GM18519 (cell line): ENCODE data around the gene SCYGR6.

Experiments
- ATAC-seq: cut with Tn5 transposase; IDR thresholded peaks from one replicate; pipeline ENCODE4 v1.9.1; 2021; ENCODE audit warnings: mild to moderate bottlenecking, moderate library complexity; ENCODE audit not compliant: unreplicated experiment, low FRiP score

The SCYGR6 gene

DNA sequence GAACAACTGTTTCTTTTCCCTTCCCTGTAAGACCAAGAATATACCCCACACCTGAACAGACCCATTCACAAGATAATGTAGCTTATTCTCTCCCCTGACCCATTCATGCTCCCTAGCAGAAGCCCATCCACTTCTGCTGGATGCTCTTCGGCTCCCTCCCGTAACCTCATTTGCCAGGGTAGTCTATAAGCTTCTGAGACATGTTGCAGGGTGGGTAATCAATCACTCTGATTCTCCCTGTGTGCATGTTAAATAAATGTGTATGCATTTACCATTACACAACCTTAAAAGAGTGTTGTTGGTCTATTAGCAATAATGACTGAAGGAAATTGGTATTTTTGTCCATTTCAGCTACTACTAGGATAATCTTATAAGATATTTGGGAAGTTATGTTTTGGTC, 8.1 kb downstream of the SCYGR6 start:
- ATAC-seq: no peak

DNA sequence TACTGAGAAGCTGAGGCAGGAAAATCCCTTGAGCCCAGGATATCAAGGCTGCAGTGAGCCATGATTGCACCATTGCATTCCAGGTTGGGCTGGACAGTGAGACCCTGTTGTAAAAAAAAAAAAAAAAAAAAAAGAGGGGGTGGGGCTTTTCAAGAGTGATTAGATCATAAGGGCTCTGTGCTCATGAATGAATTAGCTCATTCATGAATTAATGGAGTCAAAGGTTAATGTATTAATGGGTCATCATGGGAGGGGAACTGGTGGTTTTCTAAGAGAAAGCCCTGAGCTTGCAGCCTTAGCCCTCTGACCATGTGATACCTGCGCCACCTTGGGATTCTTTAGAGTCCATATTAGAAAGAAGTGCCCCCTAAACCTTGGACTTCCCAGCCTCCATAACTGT, 11.3 kb downstream of the SCYGR6 start:
- ATAC-seq: no peak

DNA sequence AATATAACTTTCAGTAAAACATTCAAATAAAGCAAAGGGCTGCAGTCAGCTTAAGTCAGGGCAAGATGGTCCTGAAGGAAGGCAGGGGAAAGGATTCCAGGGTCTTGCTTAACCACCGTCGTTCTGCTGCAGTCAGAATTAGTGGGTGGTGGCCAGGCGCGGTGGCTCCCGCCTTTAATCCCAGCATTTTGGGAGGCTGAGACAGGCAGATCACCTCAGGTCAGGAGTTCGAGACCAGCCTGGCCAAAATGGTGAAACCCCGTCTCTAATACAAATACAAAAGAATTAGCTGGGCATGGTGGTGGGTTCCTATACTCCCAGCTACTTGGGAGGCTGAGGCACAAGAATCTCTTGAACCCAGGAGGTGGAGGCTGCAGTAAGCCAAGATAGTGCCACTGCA, 13.6 kb downstream of the SCYGR6 start:
- no peak for ATAC-seq

DNA sequence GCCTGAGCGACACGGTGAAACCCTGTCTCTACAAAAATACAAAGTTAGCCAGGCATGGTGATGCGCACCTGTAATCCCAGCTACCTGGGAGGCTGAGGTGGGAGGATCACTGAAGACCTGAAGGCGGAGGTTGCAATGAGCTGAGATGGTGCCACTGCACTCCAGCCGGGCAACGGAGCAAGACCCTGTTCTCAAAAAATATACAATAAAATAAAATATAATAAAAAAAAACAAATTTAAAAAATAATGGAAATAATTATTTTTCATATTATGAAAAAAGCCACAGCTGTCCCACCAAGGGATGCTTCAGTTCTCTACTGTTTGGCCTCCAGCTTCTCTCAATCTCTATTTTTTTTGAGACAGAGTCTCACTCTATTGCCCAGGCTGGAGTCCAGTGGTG, 17.2 kb downstream of the SCYGR6 start:
- ATAC-seq: no peak

DNA sequence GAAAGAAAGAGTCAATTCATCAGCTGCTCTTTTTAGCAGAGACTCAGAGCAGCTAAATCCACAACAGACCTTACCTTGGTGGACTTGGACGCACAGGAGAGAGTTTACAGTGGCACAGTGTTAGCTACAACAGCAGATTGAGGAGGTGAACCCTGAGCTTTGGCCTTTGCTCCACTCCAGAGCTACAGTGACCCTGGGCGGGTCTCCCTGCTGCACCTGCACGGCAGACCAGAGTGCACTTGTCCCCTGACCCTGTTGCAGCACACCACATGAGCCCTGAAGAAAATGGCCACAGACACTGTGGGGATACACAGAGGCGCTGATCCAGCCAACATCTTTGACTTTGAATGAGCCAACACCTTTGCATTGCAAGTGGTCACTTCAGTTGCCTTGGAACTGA, 17.7 kb downstream of the SCYGR6 start:
- no peak for ATAC-seq

DNA sequence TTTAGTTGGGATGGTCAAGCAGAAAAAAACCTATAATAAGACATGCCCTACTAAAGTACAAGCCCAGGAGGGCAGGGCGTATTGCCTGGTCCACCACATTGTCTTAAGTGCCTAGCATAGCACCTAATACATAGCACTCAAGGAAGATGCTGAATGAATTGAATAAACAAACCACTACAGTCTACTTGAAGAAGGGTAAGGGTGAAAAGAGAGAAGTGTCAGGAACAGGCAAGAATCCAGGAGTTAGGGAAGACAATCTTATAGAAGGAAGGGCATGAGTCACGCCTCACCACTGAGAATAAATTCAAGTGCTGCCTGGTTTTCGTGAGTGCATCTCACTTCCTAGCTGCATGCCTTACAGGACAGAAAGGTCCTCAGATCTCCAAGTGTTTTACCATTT, 20.6 kb downstream of the SCYGR6 start:
- ATAC-seq: no peak

DNA sequence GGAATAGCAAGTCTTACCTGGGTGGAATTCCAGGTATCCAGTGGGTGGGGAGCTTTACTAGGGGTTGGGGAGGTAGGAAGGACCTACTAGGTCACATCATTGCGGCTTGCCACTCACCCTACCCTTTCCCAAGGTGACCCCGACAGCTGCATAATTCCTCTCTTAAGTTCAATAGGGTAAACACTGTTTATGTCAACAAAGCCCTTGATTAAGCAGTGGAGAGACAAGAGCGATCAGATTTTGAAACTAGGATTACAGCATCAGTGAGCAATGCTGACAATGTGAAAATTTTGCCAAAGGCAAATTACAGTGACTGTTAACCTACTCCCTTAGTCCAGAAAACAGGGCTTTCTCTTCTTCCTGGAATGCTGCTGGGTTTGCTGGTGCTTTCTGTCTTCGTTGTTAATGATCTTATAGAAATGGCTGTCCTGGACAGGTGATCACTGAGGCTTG, 21.3 kb downstream of the SCYGR6 start:
- no peak for ATAC-seq

- ATAC-seq: no peak
Measured at GRCh38 chr2:227701556-227701955, 23.0 kb downstream of the SCYGR6 start.

GRCh38 chr2:227696990-227697679, 27.4 kb downstream of the SCYGR6 start:
- ATAC-seq: no peak

DNA sequence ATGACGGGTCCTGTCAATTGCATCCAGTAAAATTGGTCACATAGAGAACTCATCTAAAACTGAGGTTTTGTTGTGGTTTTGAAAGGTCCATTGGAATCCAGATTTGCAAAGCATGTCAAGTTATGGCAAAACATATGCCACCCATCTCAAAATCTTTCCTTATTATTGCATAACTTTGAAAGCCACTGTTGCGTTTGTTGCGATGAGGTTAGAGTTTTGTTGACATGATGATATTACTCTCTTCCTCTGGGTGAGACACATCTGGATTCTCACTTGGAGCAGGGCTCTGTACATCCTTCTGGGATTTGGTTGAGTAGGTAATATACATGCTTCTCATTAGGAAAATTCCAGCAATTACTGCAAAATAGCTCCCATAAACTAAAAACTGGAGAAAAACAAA, 37.4 kb downstream of the SCYGR6 start:
- ATAC-seq: no peak

GRCh38 chr2:227684258-227684657, 40.3 kb downstream of the SCYGR6 start:
- no peak for ATAC-seq

DNA sequence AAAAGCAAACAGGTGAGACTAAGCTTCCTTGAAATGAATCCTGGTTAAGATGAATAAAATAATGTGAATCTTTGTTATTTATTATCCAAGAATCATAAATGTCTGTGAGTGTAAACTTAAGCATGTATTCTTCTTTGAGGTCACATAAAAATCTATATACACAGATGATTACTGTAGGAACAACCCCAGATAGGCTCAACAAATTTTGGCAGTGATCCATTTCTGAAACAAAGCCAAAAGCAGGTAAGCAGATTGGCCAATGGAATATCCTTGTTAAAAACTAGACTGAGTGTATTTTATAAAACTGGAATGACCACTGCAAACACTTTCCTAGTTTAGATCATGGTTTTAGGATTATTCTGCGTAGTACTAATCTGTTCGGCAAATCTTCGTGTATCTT, 46.6 kb downstream of the SCYGR6 start:
- ATAC-seq: no peak

GRCh38 chr2:227674485-227674884, 50.1 kb downstream of the SCYGR6 start:
- ATAC-seq: no peak
